ENCODE measurements around the gene CTAGE9.

GRCh38 chr6:131729550-131729949, 18.7 kb upstream of the CTAGE9 start:
- no peak for TF ChIP-seq CTCF (IDR thresholded peaks at IDR 0.05)
- no peak for TF ChIP-seq EZH2 (IDR thresholded peaks at IDR 0.05; ENCODE audit: borderline replicate concordance, insufficient read depth, low read depth, low read length, poor library complexity, severe bottlenecking)
